ENCODE results near the gene CLRN1. TPM values are rescaled to one million over a fixed set of nuclear protein-coding genes. Genes with fewer than 3 reads are reported as not detected.

The CLRN1 gene
- total RNA-seq, 1 donor from 2014 or later = not detected

- DNase-seq (ENCODE audit: extremely low read depth, low read depth, low spot score) = no peak
These were observed 94.2 kb downstream of the CLRN1 start for GRCh38 chr3:150878290-150878689.

GRCh38 chr3:150877303-150877702 is 95.2 kb downstream of the CLRN1 start:
- DNase-seq (ENCODE audit: extremely low read depth, low read depth, low spot score) = no peak

GRCh38 chr3:150876611-150877265 is 95.8 kb downstream of the CLRN1 start:
- no peak for DNase-seq (ENCODE audit: extremely low read depth, low read depth, low spot score)

Other genes with a start within 250 kb of the CLRN1 start
- 23.7 and 34.0 TPM in 2 replicates for gene SIAH2, start 209.6 kb downstream of the CLRN1 start, total RNA-seq
- not detected in 2 replicates for gene MINDY4B, start 67.3 kb downstream of the CLRN1 start, total RNA-seq
- 0.05 and 0.29 TPM in 2 replicates for gene MED12L, start 112.9 kb upstream of the CLRN1 start, total RNA-seq
- gene GPR171, start 230.5 kb upstream of the CLRN1 start, total RNA-seq = not detected in 2 replicates

Measured in glomerular endothelial cell (primary cell).